Stimulated activated CD8-positive, alpha-beta memory T cell treated with anti-CD3 and anti-CD28 coated beads, Interleukin-15, amount 100 ng/mL, for 1 hour (primary cell): Measurements from ENCODE around the gene OR4N5.
"Not testable (repeated sequence)": the region's sequence is repeated elsewhere in the genome, so short reads cannot be mapped to it uniquely, and the experiment has no call there.

Experiments used
- DNase-seq: peaks from one replicate; pipeline ENCODE4 v3.0.0-alpha.2; 2020; ENCODE audit warnings: low read depth

OR4N5 gene, protein sequence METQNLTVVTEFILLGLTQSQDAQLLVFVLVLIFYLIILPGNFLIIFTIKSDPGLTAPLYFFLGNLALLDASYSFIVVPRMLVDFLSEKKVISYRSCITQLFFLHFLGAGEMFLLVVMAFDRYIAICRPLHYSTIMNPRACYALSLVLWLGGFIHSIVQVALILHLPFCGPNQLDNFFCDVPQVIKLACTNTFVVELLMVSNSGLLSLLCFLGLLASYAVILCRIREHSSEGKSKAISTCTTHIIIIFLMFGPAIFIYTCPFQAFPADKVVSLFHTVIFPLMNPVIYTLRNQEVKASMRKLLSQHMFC

DNA sequence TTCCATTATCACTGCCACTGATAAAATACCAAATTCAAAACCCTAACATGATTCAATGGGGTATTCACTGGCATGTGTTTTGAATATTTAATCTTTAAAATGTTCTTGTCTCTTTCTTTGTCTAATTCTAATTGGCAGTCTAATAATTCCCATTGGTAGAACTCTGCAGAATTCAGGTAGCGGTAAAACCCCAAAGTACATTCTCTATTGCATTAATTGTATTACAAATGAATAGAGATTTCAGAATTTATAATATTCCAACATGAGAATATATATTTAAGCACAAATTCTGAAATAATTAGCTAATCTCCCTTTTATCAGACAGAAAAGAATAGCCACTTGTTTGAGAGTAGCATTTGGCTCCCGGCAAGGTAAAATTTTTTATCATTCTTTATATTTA is at the start of gene OR4N5:
OR4N5 (plus strand) TSS at position 301 of the 400 bp plus-strand sequence. CDS start 4,916 bp downstream, outside the sequence.
- DNase-seq, result no peak

DNA sequence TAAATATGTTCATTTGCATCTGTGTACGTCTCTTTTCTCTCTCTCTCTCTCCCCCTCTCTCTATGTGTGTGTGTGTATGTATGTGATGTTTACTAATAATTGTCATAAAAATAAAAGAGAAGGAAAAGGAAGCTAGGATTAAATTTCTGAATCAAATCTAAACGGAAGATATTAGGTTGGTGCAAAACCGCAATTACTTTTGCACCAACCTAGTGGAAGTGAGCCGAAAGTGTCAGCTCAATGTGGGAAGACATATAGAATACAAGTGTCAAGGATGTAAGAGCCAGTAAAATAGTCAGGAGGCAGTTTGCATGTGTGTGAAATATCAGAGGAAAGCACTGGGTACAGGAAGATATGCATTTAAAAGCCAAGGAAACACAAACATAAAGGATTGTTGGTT is 46.6 kb upstream of the OR4N5 start:
- no peak for DNase-seq

- DNase-seq, result no peak
Observed at GRCh38 chr14:20093442-20093841, 45.2 kb upstream of the OR4N5 start.

GRCh38 chr14:20098926-20099770 is 39.5 kb upstream of the OR4N5 start:
- not testable (repeated sequence) for DNase-seq

- DNase-seq, result no peak
Observed at GRCh38 chr14:20110438-20110837, 28.2 kb upstream of the OR4N5 start, which contains the start of gene OR4K17. TSS of gene OR4K17 (plus strand) at chr14:20110739. CDS start at chr14:20117500, 6,761 bp downstream.

GRCh38 chr14:20112321-20112720 is 26.3 kb upstream of the OR4N5 start:
- DNase-seq, result no peak

- DNase-seq, result no peak
Observed at GRCh38 chr14:20116748-20117147, 21.9 kb upstream of the OR4N5 start.

GRCh38 chr14:20118795-20119194 is 19.8 kb upstream of the OR4N5 start:
- DNase-seq, result no peak

DNA sequence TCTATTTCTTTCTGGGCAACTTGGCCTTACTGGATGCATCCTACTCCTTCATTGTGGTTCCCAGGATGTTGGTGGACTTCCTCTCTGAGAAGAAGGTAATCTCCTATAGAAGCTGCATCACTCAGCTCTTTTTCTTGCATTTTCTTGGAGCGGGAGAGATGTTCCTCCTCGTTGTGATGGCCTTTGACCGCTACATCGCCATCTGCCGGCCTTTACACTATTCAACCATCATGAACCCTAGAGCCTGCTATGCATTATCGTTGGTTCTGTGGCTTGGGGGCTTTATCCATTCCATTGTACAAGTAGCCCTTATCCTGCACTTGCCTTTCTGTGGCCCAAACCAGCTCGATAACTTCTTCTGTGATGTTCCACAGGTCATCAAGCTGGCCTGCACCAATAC is 5.3 kb downstream of the OR4N5 start:
- no peak for DNase-seq

- no peak for DNase-seq
Observed at GRCh38 chr14:20144820-20145219, 6.2 kb downstream of the OR4N5 start.

GRCh38 chr14:20164462-20164861 is 25.8 kb downstream of the OR4N5 start:
- DNase-seq, result no peak

- DNase-seq, result no peak
Observed at GRCh38 chr14:20167091-20167490, 28.5 kb downstream of the OR4N5 start.

DNA sequence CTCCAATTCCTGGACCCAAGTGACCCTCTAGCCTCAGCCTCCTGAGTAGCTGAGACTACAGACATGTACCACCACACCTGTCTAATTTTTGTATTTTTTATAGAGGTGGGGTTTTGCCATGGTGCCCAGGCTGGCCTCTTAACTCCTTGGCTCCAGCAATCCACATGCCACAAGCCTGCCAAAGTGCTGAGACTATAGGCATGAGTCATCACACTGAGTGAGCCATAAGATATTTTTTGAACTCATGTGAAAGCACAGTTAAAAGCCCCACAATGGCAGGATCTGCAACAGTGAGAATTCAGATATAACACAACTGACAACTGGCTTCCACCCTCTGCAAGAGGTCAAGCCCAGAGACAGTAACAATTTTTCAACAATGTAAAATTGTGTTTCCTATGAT is 31.2 kb downstream of the OR4N5 start:
- DNase-seq, result not testable (repeated sequence)

- DNase-seq, result not testable (repeated sequence)
Observed at GRCh38 chr14:20174205-20174604, 35.6 kb downstream of the OR4N5 start.

GRCh38 chr14:20176330-20176729 is 37.7 kb downstream of the OR4N5 start:
- no peak for DNase-seq

GRCh38 chr14:20177433-20177974 is 38.9 kb downstream of the OR4N5 start:
- no peak for DNase-seq

DNA sequence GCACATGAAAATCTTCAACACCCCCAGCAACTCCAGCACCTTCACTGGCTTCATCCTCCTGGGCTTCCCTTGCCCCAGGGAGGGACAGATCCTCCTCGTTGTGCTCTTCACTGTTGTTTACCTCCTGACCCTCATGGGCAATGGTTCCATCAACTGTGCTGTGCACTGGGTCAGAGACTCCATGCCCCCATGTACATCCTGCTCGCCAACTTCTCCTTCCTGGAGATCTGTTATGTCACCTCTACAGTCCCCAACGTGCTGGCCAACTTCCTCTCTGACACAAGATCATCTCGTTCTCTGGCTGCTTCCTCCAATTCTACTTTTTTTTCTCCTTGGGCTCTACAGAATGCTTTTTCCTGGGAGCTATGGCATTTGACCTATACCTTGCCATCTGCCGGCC is 40.6 kb downstream of the OR4N5 start:
- DNase-seq, result no peak

DNA sequence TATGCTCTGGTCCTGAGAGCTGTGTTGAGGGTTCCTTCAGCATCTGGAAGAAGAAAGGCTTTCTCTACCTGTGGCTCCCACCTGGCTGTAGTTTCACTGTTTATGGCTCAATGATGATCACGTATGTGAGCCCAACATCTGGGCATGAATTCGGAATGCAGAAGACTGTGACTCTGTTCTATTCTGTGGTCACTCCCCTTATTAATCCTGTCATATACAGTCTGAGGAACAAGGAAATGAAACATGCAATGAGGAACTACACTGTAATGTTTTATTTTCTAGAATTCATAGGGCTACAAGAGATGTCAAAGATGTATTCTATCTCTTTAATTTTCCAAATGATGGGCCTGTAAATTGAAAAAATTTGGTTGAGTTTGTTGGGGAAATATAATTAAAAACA is 41.3 kb downstream of the OR4N5 start:
- no peak for DNase-seq

DNA sequence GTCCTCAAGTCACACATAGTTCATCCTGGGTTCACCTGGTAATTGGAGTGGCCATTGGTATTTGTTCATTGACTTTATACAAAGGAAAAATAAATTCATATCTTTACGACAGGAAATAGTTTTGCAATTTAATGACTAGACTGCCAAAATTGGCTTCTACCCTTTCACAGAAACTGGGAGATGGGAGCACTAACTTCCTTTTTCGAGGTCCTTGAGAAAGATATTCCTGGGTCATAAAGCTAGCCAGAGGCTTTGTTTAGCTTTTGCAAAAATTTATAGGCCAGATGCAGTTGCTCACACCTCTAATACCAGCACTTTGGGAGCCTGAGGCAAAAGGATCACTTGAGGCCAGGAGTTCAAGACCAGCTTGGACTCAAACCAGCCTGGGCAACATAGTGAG is 41.9 kb downstream of the OR4N5 start:
- DNase-seq, result no peak

- DNase-seq, result no peak
Observed at GRCh38 chr14:20184181-20184580, 45.6 kb downstream of the OR4N5 start.

- DNase-seq, result no peak
Observed at GRCh38 chr14:20190596-20190995, 52.0 kb downstream of the OR4N5 start, which contains the start of gene OR11G2. TSS of gene OR11G2 (plus strand) at chr14:20190896. CDS start at chr14:20197438, 6,542 bp downstream.

GRCh38 chr14:20191396-20191795 is 52.8 kb downstream of the OR4N5 start:
- no peak for DNase-seq

DNA sequence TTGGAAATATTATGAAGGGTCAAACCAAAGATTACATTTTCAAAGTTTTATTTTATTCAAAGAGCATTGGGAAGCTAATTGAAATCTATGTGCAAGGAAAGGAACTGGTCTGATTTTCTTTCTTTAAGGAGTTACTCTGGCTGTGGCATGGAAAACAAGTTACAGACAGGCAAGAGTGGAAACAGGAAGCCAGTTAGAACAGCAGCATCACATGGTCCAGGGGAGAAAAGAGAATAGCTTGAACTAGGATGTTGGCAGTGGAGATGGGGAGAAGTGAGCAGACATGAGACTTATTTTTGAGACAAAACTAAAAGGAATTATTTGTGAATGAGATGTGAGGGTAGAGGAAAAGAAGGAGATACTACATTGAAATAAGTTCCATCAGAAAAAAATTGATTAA is 55.5 kb downstream of the OR4N5 start:
- DNase-seq, result no peak
